Sigmoid colon (tissue), 7 donors: ENCODE results near the gene TCF12. TPM values are rescaled to one million over a fixed set of nuclear protein-coding genes. Genes with fewer than 3 reads are reported as not detected.

Experiments
- DNase-seq: peaks from one replicate; pipeline ENCODE4 v3.0.0-alpha.2; 2019
- H3K27ac ChIP-seq, 4 donors: fragments of 200-600 bp; sonication (generic); one replicate each; pipeline ENCODE4 v1.5.1; 2016 to 2019; ENCODE audit warnings: mild to moderate bottlenecking in 1 of 4
- H3K27me3 ChIP-seq, 3 donors: fragments of 200-600 bp; sonication (generic); one replicate each; pipeline ENCODE4 v1.5.1; 2019; ENCODE audit warnings: mild to moderate bottlenecking in 1 of 3
- H3K36me3 ChIP-seq, 4 donors: fragments of 200-600 bp; sonication (generic); one replicate each; pipeline ENCODE4 v1.5.1; 2016 to 2019
- H3K4me1 ChIP-seq, 4 donors: fragments of 200-600 bp; sonication (generic); one replicate each; pipeline ENCODE4 v1.5.1; 2017 to 2019
- H3K4me3 ChIP-seq, 4 donors: fragments of 200-600 bp; sonication (generic); one replicate each; pipeline ENCODE4 v1.5.1; 2017 to 2019; ENCODE audit warnings: mild to moderate bottlenecking in 2 of 4, moderate library complexity in 1 of 4
- H3K9me3 ChIP-seq, 4 donors: fragments of 200-600 bp in 3 of 4; sonication (generic) in 3 of 4; one replicate each; pipeline versions ENCODE4 v1.5.1 to v1.6.1; 2013 to 2019
- EP300 ChIP-seq, 4 donors: sonication (generic); formaldehyde crosslinking; IDR thresholded peaks; one replicate each; pipeline ENCODE4 v1.6.1; 2017; ENCODE audit warnings: antibody characterized with exemption in 4 of 4
- POLR2A ChIP-seq, 2 donors: fragments of 450-650 bp; IDR thresholded peaks; one replicate each; pipeline ENCODE4 v1.6.1; 2016; ENCODE audit warnings: antibody characterized with exemption in 2 of 2, mild to moderate bottlenecking in 2 of 2, moderate library complexity in 2 of 2
- POLR2AphosphoS5 ChIP-seq, 4 donors: sonication (generic); formaldehyde crosslinking; IDR thresholded peaks; one replicate each; pipeline ENCODE4 v1.6.1; 2017; ENCODE audit warnings: antibody characterized with exemption in 4 of 4
- WGBS, 2 donors: extraction: QIAGEN DNeasy Blood & Tissue Kit; methylation state at CpG; one replicate each; pipeline ENCODE4 v1.1.7; 2013; 5-methylcytosine and 5-hydroxymethylcytosine counted together
- intact Hi-C: fragments of 100-400 bp; cut with DNase I; formaldehyde crosslinking; loops from one replicate; pipeline ENCODE4 v1.15.1; 2023
- polyA plus RNA-seq, 3 donors: library from polyadenylated mRNA; stranded (reverse); fragments of 200-250 nt; gene quantifications; one replicate each; pipeline ENCODE4 v1.2.3, GENCODE V29; 2013
- total RNA-seq, 4 donors: library from RNA; depleted of rRNA; stranded (reverse); fragments of >200 nt; gene quantifications; one replicate each; pipeline ENCODE4 v1.1.0, GENCODE V29; 2016
- TF ChIP-seq, protein P1 (sequence below), 4 experiments: fragments of 450-650 bp in 3 of 4; fragments of 200-600 bp in 1 of 4; IDR thresholded peaks; one replicate each; pipeline ENCODE4 v1.5.1; 2016 to 2019; ENCODE audit warnings: antibody characterized with exemption in 4 of 4, mild to moderate bottlenecking in 3 of 4, moderate library complexity in 2 of 4
- donor health status: healthy with polysubstance abuse.
- donor health status: Bipolar disorder and iron deficiency.
- donor health status: healthy.

TCF12 gene
- total and polyA plus RNA-seq, 7 donors: 13.2 to 147 (median 77.8) TPM

- peaks cover 0 to 14% (median 4%) of the 10 kb centered on the region in 4 donors for H3K4me1 ChIP-seq
- H3K27ac ChIP-seq: no peak overlapping the region
- 91 to 93% methylated on average over 3 of the region's 3 CpGs for WGBS, 2 donors
- H3K36me3 ChIP-seq: no peaks in the 10 kb centered on the region
- no peak overlapping the region for H3K4me3 ChIP-seq
- intact Hi-C loops: no loop called here
- H3K27me3 ChIP-seq: no peaks in the 10 kb centered on the region
- no peak for TF ChIP-seq EP300 (IDR thresholded peaks at IDR 0.05)
- no peak for TF ChIP-seq POLR2A (IDR thresholded peaks at IDR 0.05)
- TF ChIP-seq POLR2AphosphoS5 (IDR thresholded peaks at IDR 0.05): no peak
- TF ChIP-seq, protein P1, sequence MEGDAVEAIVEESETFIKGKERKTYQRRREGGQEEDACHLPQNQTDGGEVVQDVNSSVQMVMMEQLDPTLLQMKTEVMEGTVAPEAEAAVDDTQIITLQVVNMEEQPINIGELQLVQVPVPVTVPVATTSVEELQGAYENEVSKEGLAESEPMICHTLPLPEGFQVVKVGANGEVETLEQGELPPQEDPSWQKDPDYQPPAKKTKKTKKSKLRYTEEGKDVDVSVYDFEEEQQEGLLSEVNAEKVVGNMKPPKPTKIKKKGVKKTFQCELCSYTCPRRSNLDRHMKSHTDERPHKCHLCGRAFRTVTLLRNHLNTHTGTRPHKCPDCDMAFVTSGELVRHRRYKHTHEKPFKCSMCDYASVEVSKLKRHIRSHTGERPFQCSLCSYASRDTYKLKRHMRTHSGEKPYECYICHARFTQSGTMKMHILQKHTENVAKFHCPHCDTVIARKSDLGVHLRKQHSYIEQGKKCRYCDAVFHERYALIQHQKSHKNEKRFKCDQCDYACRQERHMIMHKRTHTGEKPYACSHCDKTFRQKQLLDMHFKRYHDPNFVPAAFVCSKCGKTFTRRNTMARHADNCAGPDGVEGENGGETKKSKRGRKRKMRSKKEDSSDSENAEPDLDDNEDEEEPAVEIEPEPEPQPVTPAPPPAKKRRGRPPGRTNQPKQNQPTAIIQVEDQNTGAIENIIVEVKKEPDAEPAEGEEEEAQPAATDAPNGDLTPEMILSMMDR (IDR thresholded peaks at IDR 0.05): no peak
- H3K9me3 ChIP-seq: no peaks in the 10 kb centered on the region
- DNase-seq: no peak
Measured at GRCh38 chr15:57129064-57129463, 210.6 kb downstream of the TCF12 start.

- no peak for DNase-seq
- no peak overlapping the region for H3K27ac ChIP-seq
- TF ChIP-seq POLR2AphosphoS5 (IDR thresholded peaks at IDR 0.05): no peak
- TF ChIP-seq, protein P1 (IDR thresholded peaks at IDR 0.05): no peak
- no peak for TF ChIP-seq POLR2A (IDR thresholded peaks at IDR 0.05)
- TF ChIP-seq EP300 (IDR thresholded peaks at IDR 0.05): no peak
- no peaks in the 10 kb centered on the region for H3K27me3 ChIP-seq
- H3K9me3 ChIP-seq: no peaks in the 10 kb centered on the region
- no peaks in the 10 kb centered on the region for H3K36me3 ChIP-seq
- H3K4me3 ChIP-seq: no peak overlapping the region
- intact Hi-C loops: loop anchor here (10.0 kb wide), 1 partner anchor 636 kb away; no protein-coding TSS in a partner anchor
- WGBS, 2 donors: 68 to 87% methylated on average over 4 of the region's 4 CpGs
- peaks cover 0 to 25% (median 17%) of the 10 kb centered on the region in 4 donors for H3K4me1 ChIP-seq
Measured at GRCh38 chr15:57130956-57131355, 212.5 kb downstream of the TCF12 start.

- Histone ChIP-seq H3K27ac (no peak overlapping the region), H3K27me3 (no peaks in the 10 kb centered on the region), H3K36me3 (no peaks in the 10 kb centered on the region), H3K4me3 (no peak overlapping the region), H3K9me3 (no peaks in the 10 kb centered on the region), H3K4me1 (peaks cover 0 to 31% (median 22%) of the 10 kb centered on the region in 4 donors)
- 65 to 92% methylated on average over 9 of the region's 9 CpGs for WGBS, 2 donors
- intact Hi-C loops: loop anchor here (10.0 kb wide), 1 partner anchor 639 kb away; no protein-coding TSS in a partner anchor
- TF ChIP-seq EP300 (IDR thresholded peaks at IDR 0.05) (no peak), POLR2AphosphoS5 (IDR thresholded peaks at IDR 0.05) (no peak), POLR2A (IDR thresholded peaks at IDR 0.05) (no peak)
- TF ChIP-seq, protein P1 (IDR thresholded peaks at IDR 0.05): no peak
- DNase-seq: no peak
Measured at GRCh38 chr15:57133127-57133968, 214.9 kb downstream of the TCF12 start.

- DNase-seq: no peak
- intact Hi-C loops: loop anchor here (10.0 kb wide), 1 partner anchor 639 kb away; no protein-coding TSS in a partner anchor
- TF ChIP-seq EP300 (IDR thresholded peaks at IDR 0.05): no peak
- TF ChIP-seq POLR2A (IDR thresholded peaks at IDR 0.05): no peak
- TF ChIP-seq POLR2AphosphoS5 (IDR thresholded peaks at IDR 0.05): no peak
- TF ChIP-seq, protein P1 (IDR thresholded peaks at IDR 0.05): no peak
- Histone ChIP-seq H3K4me1 (peaks cover 0 to 34% (median 22%) of the 10 kb centered on the region in 4 donors), H3K27me3 (no peaks in the 10 kb centered on the region), H3K36me3 (no peaks in the 10 kb centered on the region), H3K4me3 (no peak overlapping the region), H3K27ac (no peak overlapping the region), H3K9me3 (no peaks in the 10 kb centered on the region)
- WGBS, 2 donors: 86 to 89% methylated on average over 4 of the region's 4 CpGs
Measured at GRCh38 chr15:57134071-57134605, 215.7 kb downstream of the TCF12 start.
